ENCODE results near the gene SMYD3. TPM values are rescaled to one million over a fixed set of nuclear protein-coding genes. Genes with fewer than 3 reads are reported as not detected.

The SMYD3 gene
- total RNA-seq, 4 donors from 2014 or later, result 10.5 to 36.4 (median 22.5) TPM

GRCh38 chr1:245810181-245810769 is 696.8 kb downstream of the SMYD3 start:
- no peaks in the 10 kb centered on the region for H3K9me3 ChIP-seq
- no peak for DNase-seq
- TF ChIP-seq POLR2A (IDR thresholded peaks at IDR 0.05) (no peak), CTCF (IDR thresholded peaks at IDR 0.05) (no peak)
- H3K27me3 ChIP-seq, result no peaks in the 10 kb centered on the region
- no peaks in the 10 kb centered on the region for H3K4me1 ChIP-seq
- no peak overlapping the region for H3K4me3 ChIP-seq
- intact Hi-C loops (cut with DNase I; ENCODE audit: low total_unique reads), result no loop called here
- H3K36me3 ChIP-seq, result no peaks in the 10 kb centered on the region
- H3K27ac ChIP-seq, result no peak overlapping the region

- H3K27ac ChIP-seq, result no peak overlapping the region
- no peak for DNase-seq
- H3K27me3 ChIP-seq, result no peaks in the 10 kb centered on the region
- no peak overlapping the region for H3K4me3 ChIP-seq
- intact Hi-C loops (cut with DNase I; ENCODE audit: low total_unique reads), result no loop called here
- H3K4me1 ChIP-seq, result no peaks in the 10 kb centered on the region
- no peaks in the 10 kb centered on the region for H3K36me3 ChIP-seq
- no peaks in the 10 kb centered on the region for H3K9me3 ChIP-seq
- no peak for TF ChIP-seq POLR2A (IDR thresholded peaks at IDR 0.05)
- TF ChIP-seq CTCF (IDR thresholded peaks at IDR 0.05), result no peak
Observed at GRCh38 chr1:245809361-245809760, 697.7 kb downstream of the SMYD3 start.

GRCh38 chr1:245807954-245808719 is 698.9 kb downstream of the SMYD3 start:
- no peak for TF ChIP-seq POLR2A (IDR thresholded peaks at IDR 0.05)
- no peak for TF ChIP-seq CTCF (IDR thresholded peaks at IDR 0.05)
- H3K27ac ChIP-seq, result no peak overlapping the region
- H3K9me3 ChIP-seq, result no peaks in the 10 kb centered on the region
- intact Hi-C loops (cut with DNase I; ENCODE audit: low total_unique reads), result no loop called here
- H3K4me1 ChIP-seq, result no peaks in the 10 kb centered on the region
- no peaks in the 10 kb centered on the region for H3K27me3 ChIP-seq
- no peak overlapping the region for H3K4me3 ChIP-seq
- DNase-seq, result no peak
- no peaks in the 10 kb centered on the region for H3K36me3 ChIP-seq

- DNase-seq, result no peak
- intact Hi-C loops (cut with DNase I; ENCODE audit: low total_unique reads), result no loop called here
- Histone ChIP-seq H3K27me3 (no peaks in the 10 kb centered on the region), H3K4me3 (no peak overlapping the region), H3K36me3 (no peaks in the 10 kb centered on the region), H3K27ac (no peak overlapping the region), H3K9me3 (no peaks in the 10 kb centered on the region), H3K4me1 (no peaks in the 10 kb centered on the region)
- TF ChIP-seq CTCF (IDR thresholded peaks at IDR 0.05) (no peak), POLR2A (IDR thresholded peaks at IDR 0.05) (no peak)
Observed at GRCh38 chr1:245807306-245807705, 699.8 kb downstream of the SMYD3 start.

- no peaks in the 10 kb centered on the region for H3K4me1 ChIP-seq
- DNase-seq, result no peak
- intact Hi-C loops (cut with DNase I; ENCODE audit: low total_unique reads), result no loop called here
- no peak overlapping the region for H3K4me3 ChIP-seq
- no peak overlapping the region for H3K27ac ChIP-seq
- H3K27me3 ChIP-seq, result no peaks in the 10 kb centered on the region
- no peaks in the 10 kb centered on the region for H3K36me3 ChIP-seq
- no peaks in the 10 kb centered on the region for H3K9me3 ChIP-seq
- TF ChIP-seq POLR2A (IDR thresholded peaks at IDR 0.05) (no peak), CTCF (IDR thresholded peaks at IDR 0.05) (no peak)
Observed at GRCh38 chr1:245805532-245805931, 701.5 kb downstream of the SMYD3 start.
